Tongue (tissue), 2 donors: ENCODE measurements around the gene ZNF644. TPM values are rescaled to one million over a fixed set of nuclear protein-coding genes. Genes with fewer than 3 reads are reported as not detected.
"Not testable (repeated sequence)": the region's sequence is repeated elsewhere in the genome, so short reads cannot be mapped to it uniquely, and the experiment has no call there.

ENCODE experiments used
- DNase-seq: peaks from one replicate; pipeline ENCODE4 v3.0.0-alpha.2; 2015
- total RNA-seq: library from RNA; depleted of rRNA; stranded (reverse); fragments of >200 nt; gene quantifications from one replicate; pipeline ENCODE4 v1.2.3, GENCODE V29; 2014

The ZNF644 gene
- 107 TPM for total RNA-seq

DNA sequence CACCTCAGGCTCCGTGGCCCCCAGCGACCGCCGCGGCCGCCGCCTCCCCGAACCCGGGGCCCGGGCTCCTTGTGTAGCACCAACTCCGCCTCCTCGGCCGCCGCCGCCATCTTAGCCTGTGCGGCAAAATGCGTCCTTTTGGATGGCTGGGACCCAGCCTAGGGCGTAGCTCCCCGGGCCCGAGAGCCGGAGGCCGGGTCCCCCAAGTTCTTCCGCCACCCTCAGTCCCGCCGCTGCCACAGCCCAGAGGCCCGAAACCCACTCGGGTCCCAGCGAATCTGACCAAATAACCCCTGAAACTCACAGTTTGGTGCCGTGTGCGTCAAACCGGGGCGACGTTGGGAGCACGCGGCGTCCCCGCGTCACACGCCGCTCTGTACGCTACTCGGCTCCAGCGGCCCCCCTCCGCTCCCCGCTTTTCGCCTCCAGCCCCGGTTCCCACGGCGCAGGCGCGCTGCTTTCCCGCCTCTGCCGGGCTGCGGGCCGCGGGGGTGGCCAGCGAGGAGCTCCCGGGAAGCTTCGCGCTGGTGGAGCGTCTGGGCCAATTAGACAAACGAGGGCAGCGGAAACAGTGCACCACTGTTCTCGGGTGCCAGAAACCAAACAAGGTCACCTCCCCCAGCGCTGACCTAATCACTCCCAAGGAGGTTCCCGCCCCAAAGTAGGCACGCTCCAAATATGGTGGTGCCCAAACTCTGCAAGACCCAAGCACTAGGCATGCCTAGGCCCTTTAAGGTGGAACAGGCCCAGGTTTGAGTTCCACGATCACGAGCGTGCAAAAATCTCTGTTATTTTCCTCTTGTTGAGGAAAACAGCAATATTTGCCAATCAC lies at the start of gene ZNF644:
Gene ZNF644 (minus strand): TSS at position 350 of the 832 bp plus-strand sequence. CDS start 39,682 bp downstream, outside the sequence.
- peak; percentile 96 for DNase-seq

DNA sequence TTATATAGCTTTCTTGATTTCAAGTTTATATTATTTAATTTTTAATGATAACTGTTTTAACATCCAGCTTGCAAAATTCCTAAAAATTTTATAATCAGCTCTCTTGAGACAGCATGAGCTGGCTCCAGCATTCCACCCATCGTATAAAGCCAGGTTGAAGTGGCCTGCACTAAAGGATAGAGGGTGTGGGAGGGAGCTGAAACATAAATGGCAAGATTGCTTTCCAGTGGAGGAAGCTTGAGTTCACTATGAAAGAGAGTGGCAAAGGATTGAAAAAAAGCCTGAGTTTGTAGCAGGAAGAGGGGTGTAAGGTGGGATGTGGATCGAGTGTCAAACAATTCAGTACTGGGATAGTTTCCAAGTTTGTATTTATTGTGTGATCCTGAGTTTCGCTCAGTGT lies 48.5 kb upstream of the ZNF644 start:
- no peak for DNase-seq

DNA sequence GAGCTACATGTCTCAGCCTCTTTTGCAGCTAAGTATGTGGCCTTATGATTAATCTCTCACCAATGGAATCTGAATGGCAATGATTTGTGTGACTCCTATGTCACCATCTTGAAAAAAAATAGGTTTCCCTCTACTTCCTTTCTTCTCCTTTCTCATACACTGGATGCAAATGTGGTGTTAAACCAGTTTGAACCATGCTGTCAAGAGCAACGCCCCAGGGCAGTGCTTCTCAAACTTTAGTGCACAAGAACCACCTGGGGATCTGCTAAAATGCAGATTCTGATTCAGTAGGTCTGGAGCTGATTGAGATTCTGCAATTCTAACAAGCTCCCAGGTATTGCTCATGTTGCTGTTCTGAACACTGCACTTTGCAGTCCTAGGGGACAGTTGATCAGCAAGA lies 44.7 kb upstream of the ZNF644 start:
- DNase-seq, result no peak

DNA sequence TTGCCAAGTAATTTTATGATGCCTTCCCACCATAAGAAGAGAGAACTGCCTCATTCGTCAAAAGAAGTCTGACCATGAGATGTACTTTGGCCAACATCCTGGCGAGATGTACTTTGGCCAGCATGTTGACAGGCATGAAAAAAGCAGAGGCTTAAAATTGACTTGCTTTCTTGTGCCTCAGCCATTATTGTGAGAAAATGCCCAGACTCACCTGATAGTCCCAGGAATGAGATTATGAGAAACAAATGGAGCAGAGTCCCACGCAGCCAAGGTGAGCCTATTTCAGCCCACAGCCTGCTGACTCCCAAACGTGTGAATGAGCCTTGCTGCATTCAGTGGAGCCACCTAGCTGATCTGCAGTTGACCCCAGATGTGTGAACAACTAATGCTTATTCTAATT lies 43.5 kb upstream of the ZNF644 start:
- DNase-seq, result no peak

DNA sequence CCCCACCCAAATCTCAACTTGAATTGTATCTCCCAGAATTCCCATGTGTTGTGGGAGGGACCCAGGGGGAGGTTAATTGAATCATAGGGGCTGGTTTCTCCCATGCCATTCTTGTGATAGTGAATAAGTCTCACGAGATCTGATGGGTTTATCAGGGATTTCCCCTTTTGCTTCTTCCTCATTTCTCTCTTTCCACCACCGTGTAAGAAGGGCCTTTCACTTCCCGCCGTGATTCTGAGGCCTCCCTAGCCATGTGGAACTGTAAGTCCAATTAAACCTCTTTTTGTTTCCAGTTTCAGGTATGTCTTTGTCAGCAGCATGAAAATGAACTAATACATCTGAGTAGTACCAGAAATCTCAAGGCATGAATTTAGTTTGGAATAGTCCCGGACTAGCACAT lies 41.6 kb upstream of the ZNF644 start:
- DNase-seq, result not testable (repeated sequence)

DNA sequence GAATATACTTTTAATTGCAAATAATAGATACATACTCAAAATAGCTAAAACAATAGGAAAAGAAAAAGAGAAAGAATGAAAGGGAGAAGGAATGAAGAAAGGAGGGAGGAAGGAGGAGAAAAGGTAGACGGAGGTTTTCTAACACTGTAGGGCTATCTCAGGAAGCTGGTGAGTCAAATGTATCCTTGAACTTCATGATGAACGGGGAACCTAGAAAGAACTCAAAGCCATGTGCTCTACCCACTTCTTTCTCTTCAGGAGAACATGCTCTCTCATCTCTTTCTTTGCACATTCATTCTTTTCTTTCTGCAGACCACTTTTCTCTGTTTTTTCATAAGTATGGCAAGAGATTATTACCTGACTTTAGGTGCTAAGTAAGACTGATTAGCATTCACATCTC lies 37.3 kb upstream of the ZNF644 start:
- DNase-seq, result no peak

DNA sequence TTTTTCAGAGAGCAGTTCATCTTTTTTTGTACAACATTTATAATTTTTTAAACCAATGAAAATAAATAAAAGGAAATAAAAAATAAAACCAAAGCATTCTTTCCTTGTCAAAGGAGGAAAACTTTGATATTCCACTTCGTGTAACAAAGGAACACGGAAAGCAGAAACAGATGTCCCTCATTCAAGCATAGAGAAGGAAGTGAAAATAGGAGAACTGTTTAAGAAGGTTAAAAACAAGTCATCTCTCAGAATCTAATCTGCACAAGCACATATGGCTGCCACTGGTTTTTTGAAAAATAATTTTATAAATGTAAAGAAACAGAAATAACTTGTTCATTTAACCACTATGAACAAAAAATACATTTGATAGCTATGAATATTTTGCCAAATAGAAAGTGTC lies 35.9 kb upstream of the ZNF644 start:
- no peak for DNase-seq

DNA sequence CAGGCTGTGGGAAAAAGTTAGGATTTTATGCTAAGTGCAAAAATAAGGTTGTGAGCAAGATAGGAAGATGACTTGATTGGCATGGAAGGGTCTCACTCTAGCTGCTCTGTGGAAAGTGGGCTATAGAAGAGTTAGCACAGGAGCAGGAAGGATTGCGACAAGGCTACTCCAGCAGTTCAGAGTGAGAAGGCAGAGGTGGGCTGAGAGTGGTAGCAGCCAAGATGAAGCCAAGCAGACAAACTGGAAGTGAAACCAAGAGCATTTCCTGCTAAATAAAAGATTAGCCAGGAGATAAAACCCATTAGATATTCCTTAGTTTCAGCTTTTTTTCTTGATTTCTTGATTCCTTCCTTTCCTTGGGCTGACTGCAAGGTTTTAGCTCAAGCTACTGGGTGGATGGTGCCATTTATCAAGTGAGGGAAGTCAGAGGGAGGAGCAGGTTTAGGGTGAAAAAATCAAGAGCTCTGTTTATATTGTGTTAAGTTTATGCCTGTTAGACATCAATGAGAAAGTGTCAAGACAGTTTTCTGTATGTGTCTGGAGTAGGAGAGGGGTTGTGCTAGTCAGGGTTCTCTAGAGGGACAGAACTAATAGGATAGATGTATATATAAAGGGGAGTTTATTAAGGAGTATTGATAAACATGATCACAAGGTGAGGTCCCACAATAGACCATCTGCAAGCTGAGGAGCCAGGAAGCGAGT lies 33.1 kb upstream of the ZNF644 start:
- DNase-seq, result no peak

DNA sequence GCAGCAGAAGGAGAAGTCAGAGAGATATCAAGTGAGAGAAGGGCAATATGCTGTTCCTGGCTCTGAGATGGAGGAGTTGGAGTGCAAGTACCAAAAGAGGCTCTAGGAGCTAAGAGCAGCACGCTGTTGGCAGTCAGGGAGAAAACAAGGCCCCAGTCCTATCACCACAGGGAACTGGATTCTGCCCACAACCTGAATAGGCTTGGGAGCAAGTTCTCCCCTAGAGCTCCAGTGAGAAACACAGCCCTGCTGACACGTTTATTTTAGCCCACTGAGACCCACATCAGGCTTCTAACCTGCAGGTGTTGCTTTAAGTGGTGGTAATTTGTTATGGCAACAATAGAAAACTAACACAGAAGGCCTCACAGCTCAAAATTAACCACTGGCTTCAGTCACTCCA lies 31.8 kb upstream of the ZNF644 start:
- no peak for DNase-seq

DNA sequence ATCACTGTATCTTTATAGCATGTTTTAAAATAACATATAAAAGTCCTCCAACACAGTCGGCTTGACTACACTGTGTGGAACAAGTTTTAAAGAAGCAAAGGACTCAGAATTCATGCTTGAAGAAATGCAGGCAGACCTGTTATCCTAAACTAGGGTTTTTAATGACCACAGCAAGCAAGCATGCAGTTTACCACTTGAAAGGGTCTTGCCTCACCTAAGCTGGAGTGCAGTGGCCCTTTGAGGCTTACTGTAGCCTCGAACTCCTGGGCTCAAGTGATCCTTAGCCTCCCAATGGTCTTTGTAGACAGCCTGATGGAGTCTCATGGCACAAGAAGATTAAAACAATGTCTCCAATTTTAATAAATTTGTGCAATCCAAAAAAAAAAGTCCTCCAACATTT lies 27.7 kb upstream of the ZNF644 start:
- DNase-seq, result not testable (repeated sequence)

DNA sequence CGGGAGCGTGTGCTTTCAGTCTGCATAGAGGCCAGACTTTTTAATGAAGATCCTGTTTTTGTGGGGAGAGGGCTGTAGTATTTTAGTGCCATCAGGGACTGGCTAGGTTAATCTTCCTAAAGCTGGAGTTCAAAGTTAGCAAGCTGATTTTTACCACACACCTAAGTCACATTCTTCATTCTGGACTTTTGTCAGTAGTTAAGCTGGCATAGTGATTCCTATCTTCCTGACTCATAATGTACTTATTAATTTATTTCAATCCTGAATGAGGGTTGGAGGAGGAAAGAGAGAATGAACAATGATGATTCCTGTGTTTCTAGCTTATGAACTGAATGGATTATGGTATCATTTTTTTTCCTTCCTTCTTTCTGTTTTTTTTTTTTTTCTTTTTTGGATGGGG lies 24.9 kb upstream of the ZNF644 start:
- DNase-seq, result no peak

DNA sequence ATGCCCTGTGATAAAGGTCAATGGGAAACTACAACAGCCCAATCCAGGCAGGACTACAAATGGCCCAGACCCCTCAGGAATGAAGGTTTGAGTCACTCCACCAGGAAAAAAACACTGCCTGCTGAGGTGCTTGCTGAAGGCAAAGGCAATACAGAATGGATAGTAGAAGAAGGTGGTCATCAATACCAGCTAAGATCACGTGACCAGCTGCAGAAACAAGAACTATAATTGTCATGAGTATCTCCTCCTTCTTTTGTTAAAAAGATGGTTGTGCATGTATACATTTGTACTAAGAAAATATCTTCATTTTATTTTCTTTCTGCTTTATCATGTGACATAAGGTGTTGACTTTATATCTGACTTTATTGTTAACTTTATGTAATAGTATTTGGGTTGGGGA lies 23.4 kb upstream of the ZNF644 start:
- no peak for DNase-seq

DNA sequence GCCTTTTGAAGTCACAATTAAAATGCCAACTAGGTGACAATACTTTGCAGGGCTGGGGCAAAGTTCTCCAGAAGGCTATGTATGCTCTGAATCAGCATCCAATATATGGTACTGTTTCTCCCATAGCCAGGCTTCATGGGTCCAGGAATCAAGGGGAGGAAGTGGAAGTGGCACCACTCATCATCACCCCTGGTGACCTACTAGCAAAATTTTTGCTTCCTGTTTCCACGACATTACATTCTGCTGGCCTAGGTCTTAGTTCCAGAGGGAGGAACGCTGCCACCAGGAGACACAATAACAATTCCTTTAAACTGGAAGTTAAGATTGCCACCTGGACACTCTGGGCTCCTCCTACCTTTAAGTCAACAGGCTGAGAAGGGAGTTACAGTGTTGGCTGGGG lies 22.9 kb upstream of the ZNF644 start:
- DNase-seq, result not testable (repeated sequence)

DNA sequence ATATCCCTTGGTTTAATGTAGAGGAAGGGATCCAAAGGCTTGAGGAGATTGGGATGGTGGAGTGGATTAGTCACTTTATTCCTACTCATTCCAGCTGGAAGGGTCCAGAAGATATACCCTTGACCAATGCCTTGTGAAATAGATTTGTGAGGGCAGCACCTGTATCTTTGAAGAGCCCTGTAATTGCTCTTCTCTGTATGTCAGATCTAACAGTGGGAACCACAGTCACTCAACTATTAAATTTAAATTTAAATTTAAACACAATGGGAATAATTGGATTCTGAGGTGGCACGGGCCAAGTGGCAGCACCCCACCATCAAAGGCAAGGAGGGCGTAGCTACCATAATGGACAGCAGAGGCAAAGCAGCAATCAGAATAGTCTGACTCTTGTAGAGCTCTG lies 20.5 kb upstream of the ZNF644 start:
- DNase-seq, result not testable (repeated sequence)

DNA sequence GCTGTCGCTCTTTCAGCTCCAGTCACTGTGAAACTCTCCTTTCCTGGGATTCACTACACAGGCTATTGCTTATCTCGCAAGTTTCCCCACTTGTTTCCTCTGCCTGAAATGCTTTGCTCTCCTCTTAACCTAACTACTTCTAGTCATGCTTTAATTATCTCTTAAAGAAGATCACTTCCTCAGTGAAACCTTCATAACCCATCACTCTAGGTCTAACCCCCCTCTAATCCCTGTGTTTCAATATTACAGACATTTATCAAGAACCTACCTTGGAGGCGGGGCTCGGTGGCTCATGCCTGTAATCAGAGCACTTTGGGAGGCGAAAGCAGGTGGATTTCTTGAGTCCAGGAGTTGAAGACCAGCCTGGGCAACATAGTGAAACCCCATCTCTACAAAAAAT lies 16.7 kb upstream of the ZNF644 start:
- DNase-seq, result no peak

DNA sequence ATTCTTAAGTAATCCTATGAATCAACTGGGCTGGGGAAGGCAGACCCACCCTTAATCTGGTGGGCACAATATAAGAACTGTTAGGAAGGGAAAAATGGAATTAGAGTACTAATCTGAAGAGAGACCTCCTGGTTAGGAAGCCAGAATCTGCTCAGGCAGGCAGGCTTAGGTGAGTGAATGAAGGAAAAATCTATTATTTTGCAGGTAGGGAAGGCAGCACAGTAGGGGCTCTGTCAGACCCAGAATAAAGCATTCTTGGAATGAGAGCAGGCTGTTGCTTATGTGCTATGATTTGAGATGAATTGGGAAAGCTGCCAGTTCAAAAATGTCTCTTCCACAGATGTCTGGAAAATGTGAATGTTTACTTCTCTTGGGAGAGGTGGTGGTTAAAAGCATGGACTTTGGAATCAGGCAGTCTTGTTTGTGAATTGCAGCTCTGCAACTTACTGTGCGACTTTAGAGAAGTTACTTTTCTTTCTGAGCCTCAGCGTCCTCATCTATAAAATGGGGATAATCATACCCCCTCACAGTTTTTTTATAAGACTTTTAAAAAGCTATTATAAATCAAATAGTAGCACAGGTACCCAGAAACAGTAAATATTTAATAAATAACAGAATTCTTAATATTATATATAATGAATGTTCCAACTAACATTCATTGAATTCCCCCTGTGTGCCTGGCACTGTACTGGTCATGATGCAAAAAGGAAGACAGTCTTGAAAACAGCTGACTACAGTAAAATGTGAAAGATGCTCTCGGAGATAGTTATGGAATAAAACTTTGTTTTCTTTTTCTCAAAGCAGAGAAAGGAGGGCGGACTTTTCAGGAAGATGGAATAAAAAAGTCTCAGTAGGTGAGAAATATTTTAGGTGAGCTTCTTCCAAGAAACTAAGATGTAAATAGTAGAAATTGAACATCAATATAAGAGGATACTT lies 15.3 kb upstream of the ZNF644 start:
- DNase-seq, result peak; percentile 82

DNA sequence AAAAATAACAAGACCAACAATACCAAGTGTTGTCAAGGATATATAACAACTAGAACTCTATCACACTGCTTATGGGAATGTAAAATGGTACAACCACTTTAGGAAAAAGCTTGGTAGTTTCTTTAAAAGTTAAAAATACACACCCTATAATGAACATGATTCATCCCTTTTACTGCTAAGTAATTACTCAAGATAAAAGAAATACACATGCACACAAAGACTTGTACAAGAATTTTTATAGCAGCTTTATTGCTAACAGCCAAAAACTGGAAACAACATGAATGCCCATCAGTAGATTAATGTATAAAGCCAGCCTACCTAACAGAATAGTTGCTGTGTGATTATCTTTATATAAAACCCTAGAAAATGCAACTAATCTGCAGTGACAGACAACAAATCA lies 10.5 kb upstream of the ZNF644 start:
- no peak for DNase-seq

DNA sequence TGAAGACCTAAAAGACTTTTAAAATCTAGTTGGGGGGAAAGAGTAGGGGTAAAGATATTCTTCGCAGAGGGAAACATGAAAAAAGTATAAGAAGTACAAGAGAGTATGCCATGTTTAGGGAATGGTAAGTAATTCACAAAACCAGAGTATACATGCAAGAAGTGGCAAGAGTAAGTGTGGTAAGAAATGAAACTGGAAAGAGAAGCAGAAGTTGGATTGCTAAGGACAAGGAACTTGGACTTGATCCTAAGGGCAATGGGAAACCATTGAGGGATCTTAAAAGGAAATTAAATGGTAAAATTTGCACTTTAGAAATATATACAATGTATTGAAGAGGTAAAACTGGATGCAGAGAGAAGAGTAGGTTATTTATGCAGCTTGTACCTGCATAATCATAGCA lies 9.2 kb upstream of the ZNF644 start:
- DNase-seq, result no peak

DNA sequence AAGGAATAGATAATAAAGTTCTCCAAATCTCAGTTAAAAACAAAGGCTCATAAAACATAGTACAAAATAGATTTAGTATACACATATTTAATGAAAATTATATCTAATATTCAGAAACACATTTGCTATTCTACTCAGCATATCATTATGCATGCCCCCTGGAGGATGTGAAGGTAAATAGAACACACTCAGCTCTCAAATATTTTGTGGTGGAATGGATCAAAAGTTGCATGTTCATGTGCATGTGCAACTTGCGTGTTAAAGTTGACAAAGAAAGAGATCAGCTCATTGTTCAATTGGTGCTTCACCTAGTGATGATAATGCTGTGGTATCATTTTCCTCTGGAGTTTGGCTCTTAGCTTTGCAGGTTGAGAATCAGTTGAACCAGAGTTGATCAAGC lies 4.9 kb upstream of the ZNF644 start:
- no peak for DNase-seq

DNA sequence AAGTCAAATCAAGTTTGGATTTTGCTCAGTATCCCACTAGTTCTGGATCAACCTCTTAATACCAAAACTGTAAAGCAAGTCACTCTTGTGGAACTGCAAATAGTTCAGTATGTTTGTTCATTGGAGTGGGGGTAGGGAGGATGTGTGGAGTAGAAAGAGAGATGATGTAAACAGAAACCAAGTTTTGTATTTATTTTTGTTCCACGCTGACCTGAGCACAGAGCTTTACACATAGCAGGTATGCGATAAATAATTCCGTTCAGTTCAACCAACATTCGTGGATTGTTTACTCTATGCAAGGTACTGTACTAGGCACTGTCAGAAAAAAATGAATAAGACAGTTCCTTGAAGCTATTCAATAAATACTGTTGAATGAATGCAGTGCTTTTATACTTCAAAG lies 4.5 kb upstream of the ZNF644 start:
- DNase-seq, result no peak

DNA sequence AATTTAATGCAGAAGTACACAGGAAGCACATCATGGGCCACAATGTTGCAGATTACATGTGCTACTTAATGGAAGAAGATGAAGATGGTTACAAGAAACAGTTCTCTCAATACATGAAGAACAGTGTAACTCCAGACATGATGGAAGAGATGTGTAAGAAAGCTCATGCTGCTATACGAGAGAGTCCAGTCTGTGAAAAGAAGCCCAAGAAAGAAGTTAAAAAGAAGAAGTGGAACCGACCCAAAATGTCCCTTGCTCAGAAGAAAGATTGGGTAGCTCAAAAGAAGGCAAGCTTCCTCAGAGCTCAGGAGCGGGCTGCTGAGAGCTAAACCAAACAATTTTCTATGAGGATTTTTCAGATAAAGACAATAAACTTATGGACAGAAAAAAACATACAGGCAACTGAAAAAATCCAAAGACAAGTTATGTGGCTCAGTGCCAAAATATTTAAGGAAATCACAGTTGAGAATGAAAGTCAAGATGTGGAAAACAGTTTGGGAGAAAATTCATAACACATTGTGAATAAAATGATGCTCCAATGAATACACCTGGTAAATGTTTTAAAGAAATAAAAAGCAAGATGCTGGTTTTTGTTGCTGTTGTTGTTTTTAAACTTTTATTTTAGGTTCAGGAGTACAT lies 2.8 kb upstream of the ZNF644 start:
- DNase-seq, result no peak

DNA sequence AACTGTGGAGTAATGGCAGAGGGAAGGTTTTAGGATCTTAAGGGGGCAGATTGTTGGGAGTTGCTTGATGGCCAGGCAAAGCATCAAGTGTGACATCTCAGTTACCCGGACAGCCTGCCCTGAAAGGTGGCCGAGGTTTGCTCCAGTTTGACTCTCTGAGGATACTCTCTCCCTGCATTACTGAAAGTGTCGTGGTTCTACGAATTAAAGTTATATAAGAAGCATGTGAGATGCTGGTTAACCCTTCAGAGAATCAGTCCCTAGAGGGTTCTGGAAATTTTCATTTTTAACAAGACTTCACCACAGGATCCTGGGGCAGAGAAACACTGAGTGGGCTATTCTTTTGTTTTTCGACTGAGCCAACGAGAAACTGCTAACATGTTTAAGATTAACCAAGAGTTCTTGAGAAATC lies 689 bp upstream of the ZNF644 start:
- no peak for DNase-seq
